Smooth muscle cell (in vitro differentiated cells): ENCODE data around the gene QSOX1. TPM values are rescaled to one million over a fixed set of nuclear protein-coding genes. Genes with fewer than 3 reads are reported as not detected.

ENCODE experiments used
- DNase-seq: peaks from one replicate; lab custom pipeline; 2025; ENCODE audit not compliant: unreplicated experiment; lab: John Stamatoyannopoulos, UW
- H2AFZ ChIP-seq: fragments of 200-600 bp; sonication (generic); 2 replicates; pipeline ENCODE4 v1.6.0; 2016; ENCODE audit warnings: antibody characterized with exemption, low read depth, mild to moderate bottlenecking
- H3F3A ChIP-seq: fragments of 200-600 bp; sonication (generic); 2 replicates; pipeline ENCODE4 v1.6.0; 2017; ENCODE audit warnings: antibody characterized with exemption, low read depth
- H3K27ac ChIP-seq: fragments of 200-600 bp; sonication (generic); 2 replicates; pipeline ENCODE4 v1.5.1; 2016; ENCODE audit warnings: low read depth, mild to moderate bottlenecking
- H3K27me3 ChIP-seq: fragments of 200-600 bp; sonication (generic); 2 replicates; pipeline ENCODE4 v1.6.1; 2016; ENCODE audit warnings: low read depth, mild to moderate bottlenecking
- H3K36me3 ChIP-seq: fragments of 200-600 bp; sonication (generic); 2 replicates; pipeline ENCODE4 v1.5.1; 2016; ENCODE audit warnings: low read depth
- H3K4me1 ChIP-seq: fragments of 200-600 bp; sonication (generic); 2 replicates; pipeline ENCODE4 v1.5.1; 2016; ENCODE audit warnings: low read depth
- H3K4me2 ChIP-seq: fragments of 200-600 bp; sonication (generic); 2 replicates; pipeline ENCODE4 v1.6.0; 2016; ENCODE audit warnings: mild to moderate bottlenecking
- H3K4me3 ChIP-seq: fragments of 200-600 bp; sonication (generic); 2 replicates; pipeline ENCODE4 v1.5.1; 2016; ENCODE audit warnings: mild to moderate bottlenecking
- H3K79me2 ChIP-seq: fragments of 200-600 bp; sonication (generic); 2 replicates; pipeline ENCODE4 v1.6.0; 2016; ENCODE audit warnings: low read depth, mild to moderate bottlenecking
- H3K9ac ChIP-seq: fragments of 200-600 bp; sonication (generic); 2 replicates; pipeline ENCODE4 v1.6.0; 2016; ENCODE audit warnings: low read depth
- H3K9me3 ChIP-seq: fragments of 200-600 bp; sonication (generic); replicated peaks from 2 replicates; pipeline ENCODE4 v1.5.1; 2016; ENCODE audit warnings: low read depth
- H4K20me1 ChIP-seq: fragments of 200-600 bp; sonication (generic); 2 replicates; pipeline ENCODE4 v1.6.0; 2016; ENCODE audit warnings: low read depth
- CTCF ChIP-seq: fragments of 200-600 bp; sonication (generic); IDR thresholded peaks from 2 replicates; pipeline ENCODE4 v1.5.1; 2017; ENCODE audit warnings: borderline replicate concordance, mild to moderate bottlenecking, antibody characterized with exemption; ENCODE audit not compliant: insufficient read depth, poor library complexity, severe bottlenecking
- WGBS: methylation state at CpG from one replicate; pipeline ENCODE4 v1.1.7; 2016; ENCODE audit warnings: low lambda C conversion rate; 5-methylcytosine and 5-hydroxymethylcytosine counted together
- polyA plus RNA-seq: library from polyadenylated mRNA; unstranded; fragments of >200 nt; fragmentation: Nextera tagmentation; extraction: Ambion mirVana; gene quantifications from 2 replicates; pipeline ENCODE4 v1.2.1, GENCODE V29; 2016
- total RNA-seq: library from RNA; depleted of rRNA; stranded (reverse); fragments of >200 nt; gene quantifications from 2 replicates; pipeline ENCODE4 v1.2.3, GENCODE V29; 2014

The QSOX1 gene
- total and polyA plus RNA-seq, 2 experiments from 2014 or later, result 71.5 to 75.8 TPM

GRCh38 chr1:180156201-180156600 is 1.5 kb downstream of the QSOX1 start:
- no peak overlapping the region for H2AFZ ChIP-seq
- H3K9ac ChIP-seq, result no peak overlapping the region
- no peak for TF ChIP-seq CTCF
- H3F3A ChIP-seq, result no peaks in the 10 kb centered on the region
- peaks cover 7% of the 10 kb centered on the region for H3K4me1 ChIP-seq
- no peaks in the 10 kb centered on the region for H3K27me3 ChIP-seq
- H3K4me2 ChIP-seq, result peak overlapping the region; percentile 99
- H4K20me1 ChIP-seq, result peaks cover 44% of the 10 kb centered on the region
- no peak for DNase-seq
- H3K4me3 ChIP-seq, result peak overlapping the region; percentile 92
- H3K9me3 ChIP-seq, result no peaks in the 10 kb centered on the region
- H3K79me2 ChIP-seq, result peaks cover under 1% of the 10 kb centered on the region
- 93% methylated on average over 4 of the region's 4 CpGs for WGBS
- H3K27ac ChIP-seq, result peak overlapping the region; percentile 68
- no peaks in the 10 kb centered on the region for H3K36me3 ChIP-seq

GRCh38 chr1:180156631-180157091 is 2.0 kb downstream of the QSOX1 start:
- Histone ChIP-seq H4K20me1 (peaks cover 48% of the 10 kb centered on the region), H2AFZ (no peak overlapping the region), H3K4me3 (peak overlapping the region; percentile 92), H3F3A (no peaks in the 10 kb centered on the region), H3K4me2 (peak overlapping the region; percentile 99), H3K9me3 (no peaks in the 10 kb centered on the region), H3K27ac (peak overlapping the region; percentile 68), H3K36me3 (no peaks in the 10 kb centered on the region), H3K9ac (no peak overlapping the region), H3K4me1 (peaks cover 7% of the 10 kb centered on the region), H3K79me2 (peaks cover 5% of the 10 kb centered on the region), H3K27me3 (no peaks in the 10 kb centered on the region)
- no peak for TF ChIP-seq CTCF
- DNase-seq, result no peak
- WGBS, result 51% methylated on average over 2 of the region's 2 CpGs

GRCh38 chr1:180157108-180157507 is 2.4 kb downstream of the QSOX1 start:
- H3F3A ChIP-seq, result no peaks in the 10 kb centered on the region
- H3K4me2 ChIP-seq, result peak overlapping the region; percentile 99
- WGBS, result 66% methylated on average over 4 of the region's 4 CpGs
- peaks cover 8% of the 10 kb centered on the region for H3K79me2 ChIP-seq
- H3K27me3 ChIP-seq, result no peaks in the 10 kb centered on the region
- DNase-seq, result no peak
- H3K4me1 ChIP-seq, result peaks cover 7% of the 10 kb centered on the region
- H3K9ac ChIP-seq, result no peak overlapping the region
- no peak overlapping the region for H2AFZ ChIP-seq
- H3K9me3 ChIP-seq, result no peaks in the 10 kb centered on the region
- H4K20me1 ChIP-seq, result peaks cover 51% of the 10 kb centered on the region
- peak overlapping the region; percentile 68 for H3K27ac ChIP-seq
- H3K4me3 ChIP-seq, result peak overlapping the region; percentile 5
- no peaks in the 10 kb centered on the region for H3K36me3 ChIP-seq
- TF ChIP-seq CTCF, result no peak

GRCh38 chr1:180157576-180158057 is 2.9 kb downstream of the QSOX1 start:
- TF ChIP-seq CTCF, result no peak
- Histone ChIP-seq H3K4me3 (no peak overlapping the region), H3K79me2 (peaks cover 8% of the 10 kb centered on the region), H3F3A (no peaks in the 10 kb centered on the region), H3K4me1 (peaks cover 7% of the 10 kb centered on the region), H3K27ac (no peak overlapping the region), H4K20me1 (peaks cover 51% of the 10 kb centered on the region), H3K36me3 (no peaks in the 10 kb centered on the region), H3K27me3 (no peaks in the 10 kb centered on the region), H3K4me2 (peak overlapping the region; percentile 99), H2AFZ (no peak overlapping the region), H3K9me3 (no peaks in the 10 kb centered on the region), H3K9ac (no peak overlapping the region)
- no peak for DNase-seq
- 100% methylated on average over 3 of the region's 3 CpGs for WGBS
